Activated CD4-positive, alpha-beta T cell treated with anti-CD3 and anti-CD28 coated beads, Interleukin-2, amount 10 ng/mL, durations not matched to agents 7 days and 5 days (primary cell): ENCODE measurements around the gene DNM3. TPM values are rescaled to one million over a fixed set of nuclear protein-coding genes. Genes with fewer than 3 reads are reported as not detected.

Source experiments
- CTCF ChIA-PET: fragments of 350-600 bp; sonication (Branson Sonifier 250); formaldehyde crosslinking; loops from one replicate; lab custom pipeline; 2021; ENCODE audit warnings: antibody characterized with exemption; lab: Charles Lee
- POLR2A ChIA-PET: fragments of 350-600 bp; sonication (Branson Sonifier 250); formaldehyde crosslinking; loops from one replicate; lab custom pipeline; 2021; ENCODE audit warnings: antibody characterized with exemption; lab: Charles Lee
- DNase-seq: peaks from one replicate; pipeline ENCODE4 v3.0.0-alpha.2; 2020
- H3K27ac Mint-ChIP-seq: one replicate; pipeline ENCODE4 v1.8.0; 2021; ENCODE audit warnings: mild to moderate bottlenecking, moderate library complexity, mixed read lengths
- H3K27me3 Mint-ChIP-seq: one replicate; pipeline ENCODE4 v1.8.0; 2021; ENCODE audit warnings: mixed read lengths
- H3K36me3 Mint-ChIP-seq: one replicate; pipeline ENCODE4 v1.8.0; 2021; ENCODE audit warnings: low read depth, mixed read lengths
- H3K4me1 Mint-ChIP-seq: one replicate; pipeline ENCODE4 v1.8.0; 2021; ENCODE audit warnings: mixed read lengths
- H3K4me3 Mint-ChIP-seq: one replicate; pipeline ENCODE4 v1.8.0; 2021; ENCODE audit warnings: mild to moderate bottlenecking, moderate library complexity, mixed read lengths
- H3K9me3 Mint-ChIP-seq: one replicate; pipeline ENCODE4 v1.8.0; 2021; ENCODE audit warnings: mixed read lengths
- total RNA-seq, 2 experiments: library from RNA; stranded (reverse); gene quantifications; one replicate each; pipeline ENCODE4 v1.2.3, GENCODE V29; 2021

The DNM3 gene
- total RNA-seq, 2 experiments from 2014 or later, result 2.1 TPM

GRCh38 chr1:172120381-172120780 lies 279.1 kb downstream of the DNM3 start:
- no peak overlapping the region for H3K4me3 Mint-ChIP-seq
- H3K4me1 Mint-ChIP-seq, result peaks cover 25% of the 10 kb centered on the region
- POLR2A ChIA-PET, result interaction anchor here (0.6 kb wide), 2 partner anchors 122 to 412 kb away, joined by 3 read pairs; partner anchors contain the start of gene SUCO
- H3K9me3 Mint-ChIP-seq, result peaks cover 3% of the 10 kb centered on the region
- CTCF ChIA-PET, result interaction anchor here (0.9 to 1.4 kb wide), 2 partner anchors 232 to 279 kb away, joined by 3 read pairs; no protein-coding TSS in a partner anchor
- no peaks in the 10 kb centered on the region for H3K27me3 Mint-ChIP-seq
- no peak overlapping the region for H3K27ac Mint-ChIP-seq
- DNase-seq, result no peak
- peaks cover 3% of the 10 kb centered on the region for H3K36me3 Mint-ChIP-seq

GRCh38 chr1:172121081-172121717 lies 279.9 kb downstream of the DNM3 start:
- ChIA-PET POLR2A (interaction anchor here (0.6 kb wide), 1 partner anchor 88 kb away, joined by 5 read pairs; no protein-coding TSS in a partner anchor), CTCF (interaction anchor here (0.6 to 1.4 kb wide), 4 partner anchors 13 to 1097 kb away, joined by 3 read pairs; no protein-coding TSS in a partner anchor)
- H3K27me3 Mint-ChIP-seq, result no peaks in the 10 kb centered on the region
- peaks cover 3% of the 10 kb centered on the region for H3K36me3 Mint-ChIP-seq
- DNase-seq, result no peak
- peaks cover 3% of the 10 kb centered on the region for H3K9me3 Mint-ChIP-seq
- peaks cover 25% of the 10 kb centered on the region for H3K4me1 Mint-ChIP-seq
- no peak overlapping the region for H3K27ac Mint-ChIP-seq
- H3K4me3 Mint-ChIP-seq, result no peak overlapping the region

DNA sequence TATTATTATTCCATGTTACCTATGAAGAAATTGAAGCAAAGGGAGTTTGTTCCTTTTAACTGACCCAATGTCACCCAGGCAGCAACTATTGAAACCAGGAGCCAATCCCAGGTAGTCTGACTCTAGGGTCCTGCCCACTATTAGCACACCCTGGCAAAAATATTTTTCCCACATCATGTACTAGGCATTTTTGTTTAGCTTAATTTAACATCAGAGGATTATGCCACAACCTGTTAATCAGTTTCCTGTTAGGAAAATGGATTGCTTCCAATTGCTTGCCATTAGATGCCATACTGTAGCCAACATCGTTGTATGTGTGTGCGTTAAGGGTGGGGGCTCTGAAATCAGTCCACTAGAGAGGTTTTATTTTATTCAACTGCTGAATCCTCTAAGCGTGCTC lies 281.1 kb downstream of the DNM3 start:
- no peak overlapping the region for H3K27ac Mint-ChIP-seq
- CTCF ChIA-PET, result no interaction called here

DNA sequence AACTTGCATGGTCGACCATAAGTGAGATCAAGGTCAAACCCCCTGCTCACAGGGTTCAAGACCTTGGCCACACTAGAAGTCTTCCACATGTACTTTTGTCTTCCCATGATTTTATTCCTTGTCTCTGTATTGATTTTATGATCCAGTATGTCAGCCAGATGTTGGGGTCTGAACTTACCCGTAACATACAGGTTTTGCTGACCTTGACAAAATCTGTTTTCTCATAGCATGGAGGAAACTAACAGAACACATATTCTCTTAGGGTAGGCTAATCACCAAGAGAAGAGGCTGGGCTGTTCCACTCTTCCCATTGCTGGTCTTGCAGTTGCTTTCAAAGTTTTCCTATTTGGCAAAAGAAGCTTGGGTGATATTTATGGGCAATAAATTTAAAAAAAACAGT lies 284.0 kb downstream of the DNM3 start:
- H3K4me3 Mint-ChIP-seq, result no peak overlapping the region
- H3K36me3 Mint-ChIP-seq, result peaks cover 2% of the 10 kb centered on the region
- POLR2A ChIA-PET, result no interaction called here
- H3K9me3 Mint-ChIP-seq, result no peaks in the 10 kb centered on the region
- CTCF ChIA-PET, result interaction anchor here (2.7 kb wide), 1 partner anchor 9 kb away, joined by 12 read pairs; no protein-coding TSS in a partner anchor
- no peaks in the 10 kb centered on the region for H3K27me3 Mint-ChIP-seq
- no peak overlapping the region for H3K27ac Mint-ChIP-seq
- no peaks in the 10 kb centered on the region for H3K4me1 Mint-ChIP-seq
- no peak for DNase-seq

More for the DNA sequence above, 281.1 kb downstream of the DNM3 start:
- Mint-ChIP-seq H3K36me3 (peaks cover 3% of the 10 kb centered on the region), H3K27me3 (no peaks in the 10 kb centered on the region), H3K9me3 (peaks cover 3% of the 10 kb centered on the region), H3K4me3 (no peak overlapping the region), H3K4me1 (peaks cover 21% of the 10 kb centered on the region)
- POLR2A ChIA-PET, result no interaction called here
- no peak for DNase-seq

DNA sequence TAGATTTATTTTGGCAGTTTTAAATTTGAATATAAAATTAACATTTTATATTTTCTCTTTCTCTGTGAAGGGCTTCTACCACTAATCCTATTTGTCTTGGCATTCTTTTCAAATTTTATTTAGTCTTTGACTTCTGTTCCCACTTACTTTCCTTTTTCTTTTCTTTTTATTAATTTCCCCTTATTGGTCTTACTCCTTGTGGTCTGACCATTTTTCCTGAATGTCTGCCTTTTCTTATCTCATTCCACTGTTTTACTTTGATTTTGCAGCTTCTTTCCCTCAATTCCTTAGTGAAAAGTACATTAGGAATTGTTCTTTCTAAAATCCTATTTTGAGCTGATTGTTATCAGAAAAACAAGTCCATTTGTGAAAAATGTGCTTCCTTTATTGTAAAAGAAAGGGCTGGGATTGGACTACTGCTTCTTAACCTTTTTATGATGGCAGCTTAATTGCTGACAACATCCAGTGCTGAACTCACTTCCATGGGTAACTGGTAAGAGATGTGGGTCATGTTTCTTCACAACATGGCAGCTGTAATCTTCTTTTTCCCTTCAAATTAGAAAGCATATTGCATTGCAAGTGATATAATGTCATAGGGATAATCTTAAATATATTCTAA lies 284.6 kb downstream of the DNM3 start:
- Mint-ChIP-seq H3K36me3 (peaks cover 2% of the 10 kb centered on the region), H3K27ac (no peak overlapping the region), H3K9me3 (no peaks in the 10 kb centered on the region), H3K4me1 (no peaks in the 10 kb centered on the region), H3K4me3 (no peak overlapping the region), H3K27me3 (no peaks in the 10 kb centered on the region)
- DNase-seq, result no peak
- CTCF ChIA-PET, result interaction anchor here (0.8 to 2.7 kb wide), 2 partner anchors 8 kb away, joined by 3 to 12 read pairs; no protein-coding TSS in a partner anchor
- POLR2A ChIA-PET, result no interaction called here

- POLR2A ChIA-PET, result interaction anchor here (0.6 kb wide), 1 partner anchor 1657 kb away, joined by 3 read pairs; no protein-coding TSS in a partner anchor
- H3K9me3 Mint-ChIP-seq, result no peaks in the 10 kb centered on the region
- no peaks in the 10 kb centered on the region for H3K27me3 Mint-ChIP-seq
- H3K36me3 Mint-ChIP-seq, result peaks cover 4% of the 10 kb centered on the region
- H3K27ac Mint-ChIP-seq, result no peak overlapping the region
- H3K4me3 Mint-ChIP-seq, result no peak overlapping the region
- no peak for DNase-seq
- CTCF ChIA-PET, result interaction anchor here (1.2 to 2.7 kb wide), 4 partner anchors 8 to 226 kb away, joined by 3 to 12 read pairs (median 5); no protein-coding TSS in a partner anchor
- peaks cover 17% of the 10 kb centered on the region for H3K4me1 Mint-ChIP-seq
These were observed 291.5 kb downstream of the DNM3 start for GRCh38 chr1:172132836-172133235.

- H3K4me1 Mint-ChIP-seq, result peaks cover 17% of the 10 kb centered on the region
- H3K9me3 Mint-ChIP-seq, result no peaks in the 10 kb centered on the region
- peaks cover 4% of the 10 kb centered on the region for H3K36me3 Mint-ChIP-seq
- no peak overlapping the region for H3K4me3 Mint-ChIP-seq
- DNase-seq, result no peak
- no peak overlapping the region for H3K27ac Mint-ChIP-seq
- ChIA-PET POLR2A (no interaction called here), CTCF (interaction anchor here (1.2 to 2.7 kb wide), 3 partner anchors 10 to 225 kb away, joined by 3 to 12 read pairs (median 7); no protein-coding TSS in a partner anchor)
- no peaks in the 10 kb centered on the region for H3K27me3 Mint-ChIP-seq
These were observed 292.9 kb downstream of the DNM3 start for GRCh38 chr1:172134087-172134731.

- H3K9me3 Mint-ChIP-seq, result no peaks in the 10 kb centered on the region
- no peak overlapping the region for H3K27ac Mint-ChIP-seq
- H3K36me3 Mint-ChIP-seq, result peaks cover 2% of the 10 kb centered on the region
- POLR2A ChIA-PET, result no interaction called here
- no peak overlapping the region for H3K4me3 Mint-ChIP-seq
- CTCF ChIA-PET, result interaction anchor here (2.7 kb wide), 1 partner anchor 11 kb away, joined by 12 read pairs; no protein-coding TSS in a partner anchor
- peaks cover 17% of the 10 kb centered on the region for H3K4me1 Mint-ChIP-seq
- no peaks in the 10 kb centered on the region for H3K27me3 Mint-ChIP-seq
- peak; percentile 16 for DNase-seq
These were observed 293.9 kb downstream of the DNM3 start for GRCh38 chr1:172135076-172135672.

GRCh38 chr1:172135978-172136610 lies 294.8 kb downstream of the DNM3 start:
- ChIA-PET CTCF (interaction anchor here (1.0 to 1.3 kb wide), 2 partner anchors 56 to 292 kb away, joined by 3 read pairs; no protein-coding TSS in a partner anchor), POLR2A (no interaction called here)

DNA sequence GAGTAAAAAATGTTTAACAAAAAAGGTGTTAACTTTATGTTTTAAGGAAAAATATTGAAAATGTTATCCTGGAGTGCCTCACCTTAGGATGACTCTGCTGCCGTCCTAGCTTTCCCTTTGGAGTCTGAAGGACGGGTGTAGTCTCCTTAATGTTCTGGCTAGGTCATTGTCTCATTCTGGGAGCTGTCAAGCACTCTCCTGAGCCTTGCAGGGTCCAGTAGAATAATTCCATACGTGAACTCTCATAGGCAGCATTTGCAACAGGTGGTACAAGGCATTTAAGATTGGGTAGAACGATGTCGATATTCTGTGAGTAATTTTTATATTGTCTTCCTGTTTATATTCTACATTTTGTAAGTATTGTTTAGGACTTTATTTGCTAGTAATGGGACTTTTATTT lies 295.6 kb downstream of the DNM3 start:
- Mint-ChIP-seq H3K4me3 (no peak overlapping the region), H3K9me3 (no peaks in the 10 kb centered on the region), H3K4me1 (peaks cover 19% of the 10 kb centered on the region), H3K36me3 (peaks cover 2% of the 10 kb centered on the region), H3K27ac (no peak overlapping the region), H3K27me3 (no peaks in the 10 kb centered on the region)
- ChIA-PET CTCF (interaction anchor here (1.3 kb wide), 1 partner anchor 56 kb away, joined by 3 read pairs; no protein-coding TSS in a partner anchor), POLR2A (no interaction called here)
- DNase-seq, result no peak

More at GRCh38 chr1:172135978-172136610, 294.8 kb downstream of the DNM3 start:
- Mint-ChIP-seq H3K36me3 (peaks cover 2% of the 10 kb centered on the region), H3K27ac (no peak overlapping the region), H3K4me1 (peaks cover 17% of the 10 kb centered on the region), H3K4me3 (no peak overlapping the region), H3K9me3 (no peaks in the 10 kb centered on the region), H3K27me3 (no peaks in the 10 kb centered on the region)
- no peak for DNase-seq

DNA sequence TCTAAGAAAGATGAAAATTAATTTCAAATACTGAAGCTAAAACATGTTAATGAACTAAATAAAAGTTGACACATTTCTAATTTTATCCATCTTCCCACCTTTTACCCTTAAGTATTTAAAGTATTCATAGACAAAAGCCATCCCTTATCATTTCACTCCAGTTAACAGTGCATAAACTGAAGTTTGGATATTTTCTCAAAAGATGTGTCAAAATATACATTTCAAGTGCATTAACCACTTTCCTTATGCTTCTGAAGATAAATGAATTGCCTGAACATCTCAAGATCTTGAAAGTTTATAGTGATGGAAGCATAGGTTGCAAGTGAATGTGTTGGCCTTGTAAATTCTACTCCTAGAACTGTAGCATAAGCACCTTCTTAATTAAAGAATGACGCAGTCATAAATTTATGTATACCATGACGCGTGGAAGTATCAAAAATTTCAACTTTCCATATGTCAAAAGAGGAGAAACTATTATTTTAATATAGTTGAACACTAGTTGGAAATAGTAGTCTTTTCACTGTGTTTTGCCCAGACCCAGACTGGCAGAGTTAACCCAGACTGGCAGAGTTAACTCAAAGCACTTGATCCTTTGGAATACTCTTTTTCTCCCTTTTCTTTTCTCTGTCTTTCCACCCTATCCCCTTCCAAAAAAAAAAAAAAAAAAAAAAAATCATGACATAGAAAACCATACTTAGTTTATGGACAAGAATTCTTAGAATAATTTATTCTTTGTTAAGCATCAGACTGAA lies 296.6 kb downstream of the DNM3 start:
- no peak overlapping the region for H3K27ac Mint-ChIP-seq
- DNase-seq, result no peak
- no peak overlapping the region for H3K4me3 Mint-ChIP-seq
- H3K4me1 Mint-ChIP-seq, result peaks cover 19% of the 10 kb centered on the region
- no peaks in the 10 kb centered on the region for H3K9me3 Mint-ChIP-seq
- H3K36me3 Mint-ChIP-seq, result peaks cover 2% of the 10 kb centered on the region
- no peaks in the 10 kb centered on the region for H3K27me3 Mint-ChIP-seq
- ChIA-PET POLR2A (no interaction called here), CTCF (interaction anchor here (1.3 kb wide), 1 partner anchor 57 kb away, joined by 3 read pairs; no protein-coding TSS in a partner anchor)
